Vagina (tissue), 2 donors: ENCODE measurements around the gene LTBP3. TPM values are rescaled to one million over a fixed set of nuclear protein-coding genes. Genes with fewer than 3 reads are reported as not detected.

Experiments
- DNase-seq, 2 donors: peaks; one replicate each; pipeline ENCODE4 v3.0.0-alpha.2; 2017; ENCODE audit errors: extremely low spot score in 2 of 2
- H3K27ac ChIP-seq: fragments of 200-600 bp; sonication (generic); one replicate; pipeline ENCODE4 v1.5.1; 2019
- H3K27me3 ChIP-seq: fragments of 200-600 bp; sonication (generic); one replicate; pipeline ENCODE4 v1.5.1; 2019
- H3K36me3 ChIP-seq, 2 donors: fragments of 200-600 bp; sonication (generic); one replicate each; pipeline ENCODE4 v1.5.1; 2017 to 2019
- H3K4me1 ChIP-seq: fragments of 200-600 bp; sonication (generic); one replicate; pipeline ENCODE4 v1.5.1; 2019
- H3K4me3 ChIP-seq, 2 donors: fragments of 200-600 bp; sonication (generic); 1 replicate in 1 of 2; 2 replicates in 1 of 2; pipeline ENCODE4 v1.5.1; 2016 to 2019
- H3K9me3 ChIP-seq: fragments of 200-600 bp; sonication (generic); one replicate; pipeline ENCODE4 v1.5.1; 2019
- POLR2A ChIP-seq, 2 donors: fragments of 450-650 bp; IDR thresholded peaks; one replicate each; pipeline ENCODE4 v1.6.1; 2017; ENCODE audit warnings: antibody characterized with exemption in 2 of 2, mild to moderate bottlenecking in 2 of 2, moderate library complexity in 2 of 2
- POLR2AphosphoS5 ChIP-seq, 2 donors: sonication (generic); formaldehyde crosslinking; IDR thresholded peaks; one replicate each; pipeline ENCODE4 v1.9.0; 2017; ENCODE audit warnings: antibody characterized with exemption in 2 of 2, mild to moderate bottlenecking in 2 of 2, low read depth in 1 of 2; ENCODE audit not compliant: insufficient read depth in 1 of 2
- intact Hi-C: fragments of 100-400 bp; cut with DNase I; formaldehyde crosslinking; loops from one replicate; pipeline ENCODE4 v1.15.1; 2023
- total RNA-seq: library from RNA; depleted of rRNA; stranded (reverse); fragments of >200 nt; gene quantifications from one replicate; pipeline ENCODE4 v1.2.3, GENCODE V29; 2016
- TF ChIP-seq, protein P1 (sequence below), 3 experiments: fragments of 450-650 bp in 2 of 3; fragments of 200-600 bp in 1 of 3; sonication (generic) in 1 of 3; IDR thresholded peaks; one replicate each; pipeline ENCODE4 v1.5.1; 2017 to 2019; ENCODE audit warnings: antibody characterized with exemption in 3 of 3, mild to moderate bottlenecking in 2 of 3, moderate library complexity in 2 of 3

Gene LTBP3
- total RNA-seq, 1 donor from 2014 or later, result 246 TPM

GRCh38 chr11:65572356-65573051 is 14.3 kb upstream of the LTBP3 start, which contains the start of gene FAM89B:
TSS of gene FAM89B (plus strand) at chr11:65572538. CDS start at chr11:65572670, 132 bp downstream.
- no peaks in the 10 kb centered on the region for H3K9me3 ChIP-seq
- H3K4me1 ChIP-seq, result peaks cover 81% of the 10 kb centered on the region

GRCh38 chr11:65571940-65572339 is 13.8 kb upstream of the LTBP3 start:
- intact Hi-C loops, result loop anchor here (5.0 kb wide), 1 partner anchor 40 kb away; the partner anchor contains the start of gene MAP3K11
- H3K4me3 ChIP-seq, result peak overlapping the region; percentile 81 to 98
- no peaks in the 10 kb centered on the region for H3K36me3 ChIP-seq
- H3K27ac ChIP-seq, result peak overlapping the region; percentile 93
- no peaks in the 10 kb centered on the region for H3K27me3 ChIP-seq
- TF ChIP-seq, protein P1, sequence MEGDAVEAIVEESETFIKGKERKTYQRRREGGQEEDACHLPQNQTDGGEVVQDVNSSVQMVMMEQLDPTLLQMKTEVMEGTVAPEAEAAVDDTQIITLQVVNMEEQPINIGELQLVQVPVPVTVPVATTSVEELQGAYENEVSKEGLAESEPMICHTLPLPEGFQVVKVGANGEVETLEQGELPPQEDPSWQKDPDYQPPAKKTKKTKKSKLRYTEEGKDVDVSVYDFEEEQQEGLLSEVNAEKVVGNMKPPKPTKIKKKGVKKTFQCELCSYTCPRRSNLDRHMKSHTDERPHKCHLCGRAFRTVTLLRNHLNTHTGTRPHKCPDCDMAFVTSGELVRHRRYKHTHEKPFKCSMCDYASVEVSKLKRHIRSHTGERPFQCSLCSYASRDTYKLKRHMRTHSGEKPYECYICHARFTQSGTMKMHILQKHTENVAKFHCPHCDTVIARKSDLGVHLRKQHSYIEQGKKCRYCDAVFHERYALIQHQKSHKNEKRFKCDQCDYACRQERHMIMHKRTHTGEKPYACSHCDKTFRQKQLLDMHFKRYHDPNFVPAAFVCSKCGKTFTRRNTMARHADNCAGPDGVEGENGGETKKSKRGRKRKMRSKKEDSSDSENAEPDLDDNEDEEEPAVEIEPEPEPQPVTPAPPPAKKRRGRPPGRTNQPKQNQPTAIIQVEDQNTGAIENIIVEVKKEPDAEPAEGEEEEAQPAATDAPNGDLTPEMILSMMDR (IDR thresholded peaks at IDR 0.05), result no peak
- TF ChIP-seq POLR2AphosphoS5 (IDR thresholded peaks at IDR 0.05; ENCODE audit: insufficient read depth in 1 of 2, low read depth in 1 of 2) (no peak), POLR2A (IDR thresholded peaks at IDR 0.05) (no peak)
- no peaks in the 10 kb centered on the region for H3K9me3 ChIP-seq
- H3K4me1 ChIP-seq, result peaks cover 81% of the 10 kb centered on the region
- no peak for DNase-seq

More at GRCh38 chr11:65572356-65573051, 14.3 kb upstream of the LTBP3 start, which contains the start of gene FAM89B:
- TF ChIP-seq, protein P1 (IDR thresholded peaks at IDR 0.05), result no peak
- peak in 1 of 2 donors; percentile 77 for TF ChIP-seq POLR2A (IDR thresholded peaks at IDR 0.05)
- peak; percentile 50 to 64 for TF ChIP-seq POLR2AphosphoS5 (IDR thresholded peaks at IDR 0.05; ENCODE audit: insufficient read depth in 1 of 2, low read depth in 1 of 2)
- Histone ChIP-seq H3K36me3 (no peaks in the 10 kb centered on the region), H3K4me3 (peak within 1 kb of the TSS; percentile 81 to 98), H3K27me3 (no peaks in the 10 kb centered on the region), H3K27ac (peak within 1 kb of the TSS; percentile 93)
- DNase-seq, result no peak
- intact Hi-C loops, result loop anchor here (5.0 kb wide), 1 partner anchor 40 kb away; the partner anchor contains the start of gene MAP3K11

DNA sequence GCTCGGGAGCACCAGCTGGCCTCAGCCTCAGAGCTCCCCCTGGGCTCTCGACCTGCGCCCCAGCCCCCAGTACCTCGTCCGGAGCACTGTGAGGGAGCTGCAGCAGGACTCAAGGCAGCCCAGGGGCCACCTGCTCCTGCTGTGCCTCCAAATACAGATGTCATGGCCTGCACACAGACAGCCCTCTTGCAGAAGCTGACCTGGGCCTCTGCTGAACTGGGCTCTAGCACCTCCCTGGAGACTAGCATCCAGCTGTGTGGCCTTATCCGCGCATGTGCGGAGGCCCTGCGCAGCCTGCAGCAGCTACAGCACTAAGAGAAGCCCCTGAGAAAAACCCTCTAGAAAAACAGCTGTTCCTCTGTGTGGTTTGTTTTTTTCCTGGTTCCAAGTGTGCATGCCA is 13.3 kb upstream of the LTBP3 start:
- peaks cover 81% of the 10 kb centered on the region for H3K4me1 ChIP-seq
- H3K4me3 ChIP-seq, result peak overlapping the region; percentile 81 to 98
- no peak for DNase-seq
- no peaks in the 10 kb centered on the region for H3K36me3 ChIP-seq
- H3K27me3 ChIP-seq, result no peaks in the 10 kb centered on the region
- intact Hi-C loops, result loop anchor here (5.0 kb wide), 1 partner anchor 41 kb away; the partner anchor contains the start of gene MAP3K11
- TF ChIP-seq POLR2A (IDR thresholded peaks at IDR 0.05), result no peak
- no peak for TF ChIP-seq POLR2AphosphoS5 (IDR thresholded peaks at IDR 0.05; ENCODE audit: insufficient read depth in 1 of 2, low read depth in 1 of 2)
- TF ChIP-seq, protein P1 (IDR thresholded peaks at IDR 0.05), result no peak
- H3K9me3 ChIP-seq, result no peaks in the 10 kb centered on the region
- H3K27ac ChIP-seq, result peak overlapping the region; percentile 93

DNA sequence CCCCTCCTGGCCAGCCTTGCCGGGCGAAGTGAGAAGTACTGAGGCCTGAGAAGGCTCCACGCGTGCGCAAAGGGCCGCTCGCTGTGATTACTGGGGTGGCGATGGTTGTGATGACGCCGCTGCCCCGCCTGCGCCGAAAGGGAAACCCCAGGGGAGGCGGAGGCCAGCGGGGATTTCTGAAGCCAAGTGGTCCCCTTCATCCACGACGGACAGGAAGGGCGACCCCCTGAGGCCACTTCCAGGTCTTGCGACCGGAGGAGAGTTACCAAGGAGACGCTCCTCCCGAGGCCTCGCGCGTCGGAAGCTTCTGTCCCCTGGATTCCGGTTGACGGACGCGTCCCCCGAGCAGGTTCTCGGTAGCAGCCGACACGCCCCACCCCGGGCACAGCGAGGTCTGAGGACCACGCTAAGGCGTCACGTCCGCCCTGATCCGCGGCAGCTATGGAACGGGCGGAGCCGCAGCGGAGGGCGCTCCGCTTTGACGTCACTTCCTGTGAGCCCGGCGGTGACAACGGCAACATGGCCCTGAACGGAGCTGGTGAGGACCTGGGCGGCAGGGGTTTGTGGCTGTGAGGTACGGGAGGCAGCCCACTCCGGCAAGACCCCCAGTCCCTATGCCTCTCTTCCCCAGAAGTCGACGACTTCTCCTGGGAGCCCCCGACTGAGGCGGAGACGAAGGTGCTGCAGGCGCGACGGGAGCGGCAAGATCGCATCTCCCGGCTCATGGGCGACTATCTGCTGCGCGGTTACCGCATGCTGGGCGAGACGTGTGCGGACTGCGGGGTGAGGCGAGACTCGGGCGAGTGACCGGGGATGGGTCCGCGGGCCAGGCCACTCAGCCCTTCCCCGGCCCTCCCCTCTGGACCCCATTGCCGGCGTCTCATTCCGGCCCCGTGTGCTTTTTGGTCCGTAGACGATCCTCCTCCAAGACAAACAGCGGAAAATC is 12.1 kb upstream of the LTBP3 start, which contains the start of gene ZNRD2:
TSS of gene ZNRD2 (plus strand) at position 505 of the 946 bp plus-strand sequence. CDS start at position 520, 15 bp downstream.
- DNase-seq, result peak; percentile 97 to 99
- Histone ChIP-seq H3K4me3 (peak within 1 kb of the TSS; percentile 81 to 98), H3K36me3 (no peaks in the 10 kb centered on the region), H3K9me3 (no peaks in the 10 kb centered on the region), H3K27me3 (no peaks in the 10 kb centered on the region), H3K4me1 (peaks cover 78% of the 10 kb centered on the region), H3K27ac (peak within 1 kb of the TSS; percentile 93)
- intact Hi-C loops, result loop anchor here (5.0 kb wide), 1 partner anchor 42 kb away; the partner anchor contains the start of gene MAP3K11
- TF ChIP-seq, protein P1 (IDR thresholded peaks at IDR 0.05), result peak; percentile 18 to 51 (median 24)
- TF ChIP-seq POLR2A (IDR thresholded peaks at IDR 0.05) (peak in 1 of 2 donors; percentile 49), POLR2AphosphoS5 (IDR thresholded peaks at IDR 0.05; ENCODE audit: insufficient read depth in 1 of 2, low read depth in 1 of 2) (peak; percentile 98)
